ENCODE measurements around the gene CCDC71. TPM values are rescaled to one million over a fixed set of nuclear protein-coding genes. Genes with fewer than 3 reads are reported as not detected.

Gene CCDC71
- total and polyA plus RNA-seq, 2 of the 13 experiments (the other 11 are each of a cell fraction or from before 2014, with no cell fraction given), result 9.7 to 14.3 TPM

GRCh38 chr3:49120438-49121131, 45.5 kb downstream of the CCDC71 start, which contains the start of gene USP19 (continued):
- TF ChIP-seq ZNF326 (CRISPR knock-in tag; IDR thresholded peaks at IDR 0.05; ENCODE audit: borderline replicate concordance), result no peak
- peak; percentile 8; the same call in 1 of the 2 replicates for TF ChIP-seq TFAP4 (IDR thresholded peaks at IDR 0.05; ENCODE audit: borderline replicate concordance, low read depth)
- TF ChIP-seq PCBP2 (optimal IDR thresholded peaks at IDR 0.05; ENCODE audit: low read depth, low read length, poor library complexity, severe bottlenecking), result no peak
- TF ChIP-seq ZNF772 (CRISPR knock-in tag; IDR thresholded peaks at IDR 0.05), result peak; percentile 85
- peak; percentile 88 for TF ChIP-seq FOXK2 (IDR thresholded peaks at IDR 0.05)
- no peak for TF ChIP-seq ZSCAN25 (CRISPR knock-in tag; IDR thresholded peaks at IDR 0.05)
- no peak for TF ChIP-seq CBX1 (IDR thresholded peaks at IDR 0.05; ENCODE audit: low read depth)
- TF ChIP-seq BATF2 (CRISPR knock-in tag; IDR thresholded peaks at IDR 0.05), result no peak
- peak; percentile 53; the same call in 1 of the 2 replicates for TF ChIP-seq ZKSCAN8 (CRISPR knock-in tag; IDR thresholded peaks at IDR 0.05; ENCODE audit: borderline replicate concordance)
- TF ChIP-seq YEATS2 (CRISPR knock-in tag; IDR thresholded peaks at IDR 0.05; ENCODE audit: borderline replicate concordance), result peak; percentile 95
- 0 out of 2 replicates have a peak, but pooled peaks have one; percentile 45 for TF ChIP-seq GMEB2 (CRISPR knock-in tag; IDR thresholded peaks at IDR 0.05; ENCODE audit: low read depth)
- TF ChIP-seq LCORL (IDR thresholded peaks at IDR 0.05), result no peak
- TF ChIP-seq LCORL (CRISPR knock-in tag; IDR thresholded peaks at IDR 0.05), result peak; percentile 60; the same call in 1 of the 2 replicates
- peak; percentile 78 for TF ChIP-seq ELF3 (CRISPR knock-in tag; IDR thresholded peaks at IDR 0.05)
- no peak for TF ChIP-seq ZNF329 (CRISPR knock-in tag; IDR thresholded peaks at IDR 0.05; ENCODE audit: low read depth)
- no peak for TF ChIP-seq ZBTB3 (CRISPR knock-in tag; IDR thresholded peaks at IDR 0.05; ENCODE audit: borderline replicate concordance, low read depth)
- TF ChIP-seq SRSF1 (optimal IDR thresholded peaks at IDR 0.05; ENCODE audit: low read depth, low read length), result no peak
- TF ChIP-seq RBM22 (optimal IDR thresholded peaks at IDR 0.05; ENCODE audit: low read length), result peak; percentile 77
- TF ChIP-seq KLF9 (CRISPR knock-in tag; IDR thresholded peaks at IDR 0.05; ENCODE audit: low read depth), result no peak; the same call in 1 of the 2 replicates
- TF ChIP-seq PAF1 (CRISPR knock-in tag; IDR thresholded peaks at IDR 0.05), result no peak
- no peak for TF ChIP-seq ZSCAN20 (CRISPR knock-in tag; IDR thresholded peaks at IDR 0.05; ENCODE audit: borderline replicate concordance)
- peak; percentile 91 for TF ChIP-seq SAP130 (CRISPR knock-in tag; IDR thresholded peaks at IDR 0.05; ENCODE audit: low read depth)
- TF ChIP-seq ZNF576 (CRISPR knock-in tag; IDR thresholded peaks at IDR 0.05), result no peak
- TF ChIP-seq HOXD1 (CRISPR knock-in tag; IDR thresholded peaks at IDR 0.05), result peak; percentile 84
- TF ChIP-seq DNMT1 (CRISPR knock-in tag; IDR thresholded peaks at IDR 0.05), result 0 out of 2 replicates have a peak, but pooled peaks have one; percentile 21
- TF ChIP-seq ZNF547 (CRISPR knock-in tag; IDR thresholded peaks at IDR 0.05), result peak; percentile 29; the same call in 1 of the 2 replicates
- TF ChIP-seq ZNF292 (CRISPR knock-in tag; IDR thresholded peaks at IDR 0.05; ENCODE audit: borderline replicate concordance, low read depth), result no peak
- no peak for TF ChIP-seq NCOA5 (CRISPR knock-in tag; IDR thresholded peaks at IDR 0.05)
- TF ChIP-seq TAF1 (CRISPR knock-in tag; IDR thresholded peaks at IDR 0.05), result peak; percentile 87

Measured in HepG2 (cell line).